ENCODE data around the gene ST6GALNAC1. TPM values are rescaled to one million over a fixed set of nuclear protein-coding genes. Genes with fewer than 3 reads are reported as not detected.

ST6GALNAC1 gene
- polyA plus RNA-seq, 3 donors, result not detected

GRCh38 chr17:76677406-76677805 lies 33.8 kb upstream of the ST6GALNAC1 start:
- H3K4me1 ChIP-seq (ENCODE audit: control insufficient read depth in 1 of 2, insufficient read depth in 2 of 2, low read length in 2 of 2), result peaks cover 2 to 3% of the 10 kb centered on the region in 2 donors
- no peaks in the 10 kb centered on the region for H3K27me3 ChIP-seq (ENCODE audit: control insufficient read depth in 2 of 2, insufficient read depth in 2 of 2, low read length in 2 of 2)
- 98% methylated on average over 11 of the region's 16 CpGs for WGBS (ENCODE audit: insufficient coverage)
- intact Hi-C loops (cut with micrococcal nuclease), result loop anchor here in 1 of 2 donors (10.0 kb wide), 1 partner anchor 47 kb away; the partner anchor contains the start of genes JMJD6 and METTL23
- Mint-ChIP-seq H3K36me3 (no peaks in the 10 kb centered on the region), H3K4me1 (peaks cover 6% of the 10 kb centered on the region), H3K27ac (no peak overlapping the region), H3K9me3 (peaks cover 0 to 2% (median 0%) of the 10 kb centered on the region in 7 donors), H3K27me3 (ENCODE audit: low read depth in 3 of 3) (peaks cover 0 to 4% (median 0%) of the 10 kb centered on the region in 3 donors), H3K4me3 (no peak overlapping the region)
- no peaks in the 10 kb centered on the region for H3K36me3 ChIP-seq (replicated peaks in 1 of 2; ENCODE audit: control insufficient read depth in 1 of 2, insufficient read depth in 2 of 2, low read length in 2 of 2)
- no peak overlapping the region for H3K9ac ChIP-seq (ENCODE audit: insufficient read depth, low read length, poor library complexity, severe bottlenecking)
- H3K9me3 ChIP-seq (replicated peaks in 1 of 2; ENCODE audit: control insufficient read depth in 1 of 2, insufficient read depth in 1 of 2, low read length in 2 of 2), result no peaks in the 10 kb centered on the region
- H3K79me2 ChIP-seq (ENCODE audit: insufficient read depth, low read length), result no peaks in the 10 kb centered on the region
- H2AFZ ChIP-seq (ENCODE audit: insufficient read depth, low read depth, low read length, poor library complexity, severe bottlenecking), result no peak overlapping the region
- H3K4me2 ChIP-seq (replicated peaks; ENCODE audit: extremely low read depth, low read length, poor library complexity, severe bottlenecking), result no peak overlapping the region
- DNase-seq, result no peak
- TF ChIP-seq CTCF (IDR thresholded peaks at IDR 0.05), result no peak
- no peaks in the 10 kb centered on the region for H4K20me1 ChIP-seq (ENCODE audit: insufficient read depth, low read length)
- no peak overlapping the region for H3K27ac ChIP-seq (ENCODE audit: low read depth in 1 of 2, low read length in 2 of 2)
- no peak overlapping the region for H3K4me3 ChIP-seq (replicated peaks in 1 of 3; ENCODE audit: low read depth in 2 of 3, low read length in 3 of 3)

GRCh38 chr17:76676629-76677028 lies 33.1 kb upstream of the ST6GALNAC1 start:
- Histone ChIP-seq H3K9me3 (replicated peaks in 1 of 2; ENCODE audit: control insufficient read depth in 1 of 2, insufficient read depth in 1 of 2, low read length in 2 of 2) (no peaks in the 10 kb centered on the region), H3K4me3 (replicated peaks in 1 of 3; ENCODE audit: low read depth in 2 of 3, low read length in 3 of 3) (no peak overlapping the region), H3K27me3 (ENCODE audit: control insufficient read depth in 2 of 2, insufficient read depth in 2 of 2, low read length in 2 of 2) (no peaks in the 10 kb centered on the region), H3K79me2 (ENCODE audit: insufficient read depth, low read length) (no peaks in the 10 kb centered on the region), H3K4me2 (replicated peaks; ENCODE audit: extremely low read depth, low read length, poor library complexity, severe bottlenecking) (no peak overlapping the region), H4K20me1 (ENCODE audit: insufficient read depth, low read length) (no peaks in the 10 kb centered on the region), H3K4me1 (ENCODE audit: control insufficient read depth in 1 of 2, insufficient read depth in 2 of 2, low read length in 2 of 2) (peaks cover 6 to 8% of the 10 kb centered on the region in 2 donors), H3K9ac (ENCODE audit: insufficient read depth, low read length, poor library complexity, severe bottlenecking) (no peak overlapping the region), H3K27ac (ENCODE audit: low read depth in 1 of 2, low read length in 2 of 2) (no peak overlapping the region), H3K36me3 (replicated peaks in 1 of 2; ENCODE audit: control insufficient read depth in 1 of 2, insufficient read depth in 2 of 2, low read length in 2 of 2) (no peaks in the 10 kb centered on the region), H2AFZ (ENCODE audit: insufficient read depth, low read depth, low read length, poor library complexity, severe bottlenecking) (no peak overlapping the region)
- Mint-ChIP-seq H3K36me3 (no peaks in the 10 kb centered on the region), H3K27me3 (ENCODE audit: low read depth in 3 of 3) (peaks cover 0 to 4% (median 0%) of the 10 kb centered on the region in 3 donors), H3K9me3 (peaks cover 0 to 2% (median 0%) of the 10 kb centered on the region in 7 donors), H3K4me3 (no peak overlapping the region), H3K4me1 (peaks cover 12% of the 10 kb centered on the region), H3K27ac (no peak overlapping the region)
- no peak for TF ChIP-seq CTCF (IDR thresholded peaks at IDR 0.05)
- intact Hi-C loops (cut with micrococcal nuclease), result loop anchor here in 1 of 2 donors (10.0 kb wide), 1 partner anchor 48 kb away; the partner anchor contains the start of genes JMJD6 and METTL23
- WGBS (ENCODE audit: insufficient coverage), result 91% methylated on average over 4 of the region's 6 CpGs
- DNase-seq, result no peak
